ENCODE results near the gene ZNF562. TPM values are rescaled to one million over a fixed set of nuclear protein-coding genes. Genes with fewer than 3 reads are reported as not detected.

Gene ZNF562
- total and polyA plus RNA-seq, 2 donors (not counting 3 experiments of a cell fraction or from before 2014, with no cell fraction given): 6.3 to 27.0 TPM

GRCh38 chr19:9702186-9702585 lies 27.3 kb upstream of the ZNF562 start:
- no peak for TF ChIP-seq FOS (IDR thresholded peaks at IDR 0.05; ENCODE audit: borderline replicate concordance, insufficient read depth, low read length)
- TF ChIP-seq, protein P1, sequence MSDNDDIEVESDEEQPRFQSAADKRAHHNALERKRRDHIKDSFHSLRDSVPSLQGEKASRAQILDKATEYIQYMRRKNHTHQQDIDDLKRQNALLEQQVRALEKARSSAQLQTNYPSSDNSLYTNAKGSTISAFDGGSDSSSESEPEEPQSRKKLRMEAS (IDR thresholded peaks at IDR 0.05; ENCODE audit: insufficient read depth, insufficient read length): no peak
- no peak overlapping the region for H3K4me3 ChIP-seq (replicated peaks in 1 of 3; ENCODE audit: insufficient read depth in 1 of 3, low read depth in 1 of 3, low read length in 3 of 3)
- H3K9me3 ChIP-seq (replicated peaks; ENCODE audit: control insufficient read depth, insufficient read depth, low read length): no peaks in the 10 kb centered on the region
- ChIA-PET CTCF (no interaction called here), POLR2A (no interaction called here)
- no TSS peak for BruUV-seq (replicated peaks)
- no peak overlapping the region for H3K4me2 ChIP-seq (ENCODE audit: insufficient read depth, low read length)
- no peak overlapping the region for H2AFZ ChIP-seq (ENCODE audit: low read depth, low read length)
- intact Hi-C loops (cut with micrococcal nuclease) (no loop called here), dilution Hi-C loops (cut with MboI; ENCODE audit: extremely low pct_ligation_motif_present, low sequenced_read_pairs) (no loop called here)
- DNase-seq (ENCODE audit: low read depth, low spot score): no peak
- H3K9me1 ChIP-seq (replicated peaks; ENCODE audit: control insufficient read depth, extremely low read depth, insufficient read depth, low read length): no peaks in the 10 kb centered on the region
- H3K9ac ChIP-seq (replicated peaks; ENCODE audit: extremely low read depth, insufficient read depth, low read length): no peak overlapping the region
- no peaks in the 10 kb centered on the region for H3K36me3 ChIP-seq (ENCODE audit: control insufficient read depth in 2 of 2, extremely low read depth in 1 of 2, insufficient read depth in 2 of 2, low read length in 2 of 2)
- no peaks in the 10 kb centered on the region for H4K20me1 ChIP-seq (replicated peaks; ENCODE audit: control insufficient read depth, extremely low read depth, insufficient read depth, low read length)
- H3K4me1 ChIP-seq (ENCODE audit: control insufficient read depth, extremely low read depth, insufficient read depth, low read length): no peaks in the 10 kb centered on the region
- H3K79me2 ChIP-seq (ENCODE audit: control insufficient read depth, insufficient read depth, low read length): no peaks in the 10 kb centered on the region
- no peaks in the 10 kb centered on the region for H3K27me3 ChIP-seq (ENCODE audit: control insufficient read depth in 2 of 2, insufficient read depth in 2 of 2, low read length in 2 of 2)
- no peak overlapping the region for H3K27ac ChIP-seq (ENCODE audit: insufficient read depth, low read depth, low read length)
- FAIRE-seq: no peak

- no peak for TF ChIP-seq MYC (IDR thresholded peaks at IDR 0.05; ENCODE audit: low read depth, low read length)
- TF ChIP-seq FOS (IDR thresholded peaks at IDR 0.05; ENCODE audit: borderline replicate concordance, insufficient read depth, low read length): no peak
- TF ChIP-seq POLR2AphosphoS5 (IDR thresholded peaks at IDR 0.05; ENCODE audit: insufficient read depth, low read depth, low read length): no peak
- no peak for TF ChIP-seq GATA2 (IDR thresholded peaks at IDR 0.05; ENCODE audit: insufficient read depth, insufficient read length, low read depth, low read length)
- TF ChIP-seq EZH2 (IDR thresholded peaks at IDR 0.05; ENCODE audit: borderline replicate concordance, low read depth, low read length, severe bottlenecking): no peak
- TF ChIP-seq, protein P1 (IDR thresholded peaks at IDR 0.05; ENCODE audit: insufficient read depth, insufficient read length): no peak
- TF ChIP-seq, protein P2, sequence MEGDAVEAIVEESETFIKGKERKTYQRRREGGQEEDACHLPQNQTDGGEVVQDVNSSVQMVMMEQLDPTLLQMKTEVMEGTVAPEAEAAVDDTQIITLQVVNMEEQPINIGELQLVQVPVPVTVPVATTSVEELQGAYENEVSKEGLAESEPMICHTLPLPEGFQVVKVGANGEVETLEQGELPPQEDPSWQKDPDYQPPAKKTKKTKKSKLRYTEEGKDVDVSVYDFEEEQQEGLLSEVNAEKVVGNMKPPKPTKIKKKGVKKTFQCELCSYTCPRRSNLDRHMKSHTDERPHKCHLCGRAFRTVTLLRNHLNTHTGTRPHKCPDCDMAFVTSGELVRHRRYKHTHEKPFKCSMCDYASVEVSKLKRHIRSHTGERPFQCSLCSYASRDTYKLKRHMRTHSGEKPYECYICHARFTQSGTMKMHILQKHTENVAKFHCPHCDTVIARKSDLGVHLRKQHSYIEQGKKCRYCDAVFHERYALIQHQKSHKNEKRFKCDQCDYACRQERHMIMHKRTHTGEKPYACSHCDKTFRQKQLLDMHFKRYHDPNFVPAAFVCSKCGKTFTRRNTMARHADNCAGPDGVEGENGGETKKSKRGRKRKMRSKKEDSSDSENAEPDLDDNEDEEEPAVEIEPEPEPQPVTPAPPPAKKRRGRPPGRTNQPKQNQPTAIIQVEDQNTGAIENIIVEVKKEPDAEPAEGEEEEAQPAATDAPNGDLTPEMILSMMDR (IDR thresholded peaks at IDR 0.05; ENCODE audit: extremely low read depth in 1 of 2, insufficient read depth in 1 of 2, low read depth in 1 of 2, low read length in 2 of 2): no peak
- no peak for TF ChIP-seq POLR2A (IDR thresholded peaks at IDR 0.05; ENCODE audit: low read depth, low read length)
- no peak for TF ChIP-seq JUN (IDR thresholded peaks at IDR 0.05; ENCODE audit: borderline replicate concordance, insufficient read depth, insufficient read length, low read depth)
- no peak for DNase-seq (ENCODE audit: low read depth, low spot score)
- dilution Hi-C loops (cut with MboI; ENCODE audit: extremely low pct_ligation_motif_present, low sequenced_read_pairs) (no loop called here), intact Hi-C loops (cut with micrococcal nuclease) (no loop called here)
- Histone ChIP-seq H3K4me2 (ENCODE audit: insufficient read depth, low read length) (no peak overlapping the region), H3K27ac (ENCODE audit: insufficient read depth, low read depth, low read length) (no peak overlapping the region), H3K36me3 (ENCODE audit: control insufficient read depth in 2 of 2, extremely low read depth in 1 of 2, insufficient read depth in 2 of 2, low read length in 2 of 2) (no peaks in the 10 kb centered on the region), H3K4me3 (replicated peaks in 1 of 3; ENCODE audit: insufficient read depth in 1 of 3, low read depth in 1 of 3, low read length in 3 of 3) (no peak overlapping the region), H3K9me1 (replicated peaks; ENCODE audit: control insufficient read depth, extremely low read depth, insufficient read depth, low read length) (no peaks in the 10 kb centered on the region), H4K20me1 (replicated peaks; ENCODE audit: control insufficient read depth, extremely low read depth, insufficient read depth, low read length) (no peaks in the 10 kb centered on the region), H3K27me3 (ENCODE audit: control insufficient read depth in 2 of 2, insufficient read depth in 2 of 2, low read length in 2 of 2) (no peaks in the 10 kb centered on the region), H3K79me2 (ENCODE audit: control insufficient read depth, insufficient read depth, low read length) (no peaks in the 10 kb centered on the region), H3K4me1 (ENCODE audit: control insufficient read depth, extremely low read depth, insufficient read depth, low read length) (no peaks in the 10 kb centered on the region), H3K9ac (replicated peaks; ENCODE audit: extremely low read depth, insufficient read depth, low read length) (no peak overlapping the region), H3K9me3 (replicated peaks; ENCODE audit: control insufficient read depth, insufficient read depth, low read length) (no peaks in the 10 kb centered on the region), H2AFZ (ENCODE audit: low read depth, low read length) (no peak overlapping the region)
- BruUV-seq (replicated peaks): no TSS peak
- POLR2A ChIA-PET: no interaction called here
- CTCF ChIA-PET: no interaction called here
- no peak for FAIRE-seq
Observed at GRCh38 chr19:9700229-9700981, 25.5 kb upstream of the ZNF562 start.

All from endothelial cell of umbilical vein (primary cell).